Measurements from ENCODE around the gene TANC1. TPM values are rescaled to one million over a fixed set of nuclear protein-coding genes. Genes with fewer than 3 reads are reported as not detected.

The TANC1 gene
- total and polyA plus RNA-seq, 9 donors: 14.3 to 25.2 (median 20.1) TPM

- Histone ChIP-seq H3K36me3 (ENCODE audit: control insufficient read depth, insufficient read depth, low read length) (peaks cover 40% of the 10 kb centered on the region), H3K4me3 (ENCODE audit: low read length) (no peak overlapping the region), H3K27me3 (ENCODE audit: control insufficient read depth, insufficient read depth, low read length) (no peaks in the 10 kb centered on the region), H3K4me1 (ENCODE audit: control insufficient read depth, insufficient read depth, low read length) (peaks cover 40% of the 10 kb centered on the region), H3K9me3 (replicated peaks; ENCODE audit: control insufficient read depth, low read depth, low read length) (no peaks in the 10 kb centered on the region), H3K27ac (ENCODE audit: low read length) (no peak overlapping the region)
- peak; percentile 44 for DNase-seq
- 94% methylated on average over 19 of the region's 19 CpGs for WGBS (ENCODE audit: insufficient coverage)
These were observed 261.9 kb downstream of the TANC1 start for GRCh38 chr2:159230145-159230877.

- no peak overlapping the region for H3K27ac ChIP-seq (ENCODE audit: low read length)
- peaks cover 31% of the 10 kb centered on the region for H3K4me1 ChIP-seq (ENCODE audit: control insufficient read depth, insufficient read depth, low read length)
- no peaks in the 10 kb centered on the region for H3K9me3 ChIP-seq (replicated peaks; ENCODE audit: control insufficient read depth, low read depth, low read length)
- no peak overlapping the region for H3K4me3 ChIP-seq (ENCODE audit: low read length)
- WGBS (ENCODE audit: insufficient coverage): no CpG with 5 or more reads among the region's 3 CpGs
- DNase-seq: peak; percentile 32
- H3K36me3 ChIP-seq (ENCODE audit: control insufficient read depth, insufficient read depth, low read length): peaks cover 46% of the 10 kb centered on the region
- no peaks in the 10 kb centered on the region for H3K27me3 ChIP-seq (ENCODE audit: control insufficient read depth, insufficient read depth, low read length)
These were observed 264.2 kb downstream of the TANC1 start for GRCh38 chr2:159232456-159233170.

- no peak for DNase-seq
- Histone ChIP-seq H3K27me3 (ENCODE audit: control insufficient read depth, insufficient read depth, low read length) (no peaks in the 10 kb centered on the region), H3K9me3 (replicated peaks; ENCODE audit: control insufficient read depth, low read depth, low read length) (no peaks in the 10 kb centered on the region), H3K27ac (ENCODE audit: low read length) (no peak overlapping the region), H3K4me3 (ENCODE audit: low read length) (no peak overlapping the region), H3K4me1 (ENCODE audit: control insufficient read depth, insufficient read depth, low read length) (peaks cover 10% of the 10 kb centered on the region), H3K36me3 (ENCODE audit: control insufficient read depth, insufficient read depth, low read length) (peaks cover 35% of the 10 kb centered on the region)
- WGBS (ENCODE audit: insufficient coverage): 83% methylated on average over 3 of the region's 6 CpGs
These were observed 266.4 kb downstream of the TANC1 start for GRCh38 chr2:159234868-159235267.

GRCh38 chr2:159243529-159243928 lies 275.1 kb downstream of the TANC1 start:
- Histone ChIP-seq H3K27me3 (ENCODE audit: control insufficient read depth, insufficient read depth, low read length) (no peaks in the 10 kb centered on the region), H3K4me3 (ENCODE audit: low read length) (no peak overlapping the region), H3K27ac (ENCODE audit: low read length) (no peak overlapping the region), H3K36me3 (ENCODE audit: control insufficient read depth, insufficient read depth, low read length) (peaks cover 23% of the 10 kb centered on the region), H3K4me1 (ENCODE audit: control insufficient read depth, insufficient read depth, low read length) (no peaks in the 10 kb centered on the region), H3K9me3 (replicated peaks; ENCODE audit: control insufficient read depth, low read depth, low read length) (peaks cover 10% of the 10 kb centered on the region)
- no peak for DNase-seq

- Histone ChIP-seq H3K4me3 (ENCODE audit: low read length) (no peak overlapping the region), H3K9me3 (replicated peaks; ENCODE audit: control insufficient read depth, low read depth, low read length) (peaks cover 10% of the 10 kb centered on the region), H3K27me3 (ENCODE audit: control insufficient read depth, insufficient read depth, low read length) (no peaks in the 10 kb centered on the region), H3K36me3 (ENCODE audit: control insufficient read depth, insufficient read depth, low read length) (peaks cover 10% of the 10 kb centered on the region), H3K27ac (ENCODE audit: low read length) (no peak overlapping the region), H3K4me1 (ENCODE audit: control insufficient read depth, insufficient read depth, low read length) (no peaks in the 10 kb centered on the region)
- WGBS (ENCODE audit: insufficient coverage): no CpG with 5 or more reads among the region's 7 CpGs
- DNase-seq: no peak
These were observed 278.0 kb downstream of the TANC1 start for GRCh38 chr2:159246325-159246988.

- DNase-seq: peak; percentile 84
- no peaks in the 10 kb centered on the region for H3K27me3 ChIP-seq (ENCODE audit: control insufficient read depth, insufficient read depth, low read length)
- H3K36me3 ChIP-seq (ENCODE audit: control insufficient read depth, insufficient read depth, low read length): peaks cover 9% of the 10 kb centered on the region
- no peaks in the 10 kb centered on the region for H3K4me1 ChIP-seq (ENCODE audit: control insufficient read depth, insufficient read depth, low read length)
- H3K4me3 ChIP-seq (ENCODE audit: low read length): no peak overlapping the region
- 67% methylated on average over 4 of the region's 7 CpGs for WGBS (ENCODE audit: insufficient coverage)
- peaks cover 9% of the 10 kb centered on the region for H3K9me3 ChIP-seq (replicated peaks; ENCODE audit: control insufficient read depth, low read depth, low read length)
- H3K27ac ChIP-seq (ENCODE audit: low read length): no peak overlapping the region
These were observed 281.7 kb downstream of the TANC1 start for GRCh38 chr2:159249990-159250715.

- Histone ChIP-seq H3K27me3 (ENCODE audit: control insufficient read depth, insufficient read depth, low read length) (no peaks in the 10 kb centered on the region), H3K4me3 (ENCODE audit: low read length) (no peak overlapping the region), H3K27ac (ENCODE audit: low read length) (no peak overlapping the region), H3K9me3 (replicated peaks; ENCODE audit: control insufficient read depth, low read depth, low read length) (peaks cover 5% of the 10 kb centered on the region), H3K4me1 (ENCODE audit: control insufficient read depth, insufficient read depth, low read length) (no peaks in the 10 kb centered on the region), H3K36me3 (ENCODE audit: control insufficient read depth, insufficient read depth, low read length) (peaks cover 8% of the 10 kb centered on the region)
- WGBS (ENCODE audit: insufficient coverage): 94% methylated on average over 3 of the region's 12 CpGs
- no peak for DNase-seq
These were observed 283.1 kb downstream of the TANC1 start for GRCh38 chr2:159251296-159252173.

GRCh38 chr2:159252905-159253304 lies 284.5 kb downstream of the TANC1 start:
- H3K36me3 ChIP-seq (ENCODE audit: control insufficient read depth, insufficient read depth, low read length): peaks cover 18% of the 10 kb centered on the region
- no peak overlapping the region for H3K27ac ChIP-seq (ENCODE audit: low read length)
- WGBS (ENCODE audit: insufficient coverage): no CpG with 5 or more reads among the region's 4 CpGs
- H3K27me3 ChIP-seq (ENCODE audit: control insufficient read depth, insufficient read depth, low read length): no peaks in the 10 kb centered on the region
- no peaks in the 10 kb centered on the region for H3K9me3 ChIP-seq (replicated peaks; ENCODE audit: control insufficient read depth, low read depth, low read length)
- DNase-seq: no peak
- H3K4me3 ChIP-seq (ENCODE audit: low read length): no peak overlapping the region
- no peaks in the 10 kb centered on the region for H3K4me1 ChIP-seq (ENCODE audit: control insufficient read depth, insufficient read depth, low read length)

GRCh38 chr2:159256159-159256558 lies 287.7 kb downstream of the TANC1 start:
- no peaks in the 10 kb centered on the region for H3K27me3 ChIP-seq (ENCODE audit: control insufficient read depth, insufficient read depth, low read length)
- WGBS (ENCODE audit: insufficient coverage): no CpG with 5 or more reads among the region's 2 CpGs
- no peaks in the 10 kb centered on the region for H3K4me1 ChIP-seq (ENCODE audit: control insufficient read depth, insufficient read depth, low read length)
- no peaks in the 10 kb centered on the region for H3K9me3 ChIP-seq (replicated peaks; ENCODE audit: control insufficient read depth, low read depth, low read length)
- H3K4me3 ChIP-seq (ENCODE audit: low read length): no peak overlapping the region
- peaks cover 16% of the 10 kb centered on the region for H3K36me3 ChIP-seq (ENCODE audit: control insufficient read depth, insufficient read depth, low read length)
- DNase-seq: no peak
- no peak overlapping the region for H3K27ac ChIP-seq (ENCODE audit: low read length)

All from muscle of leg (tissue), 11 donors.